ENCODE results near the gene PLEKHG4.

PLEKHG4 gene

DNA sequence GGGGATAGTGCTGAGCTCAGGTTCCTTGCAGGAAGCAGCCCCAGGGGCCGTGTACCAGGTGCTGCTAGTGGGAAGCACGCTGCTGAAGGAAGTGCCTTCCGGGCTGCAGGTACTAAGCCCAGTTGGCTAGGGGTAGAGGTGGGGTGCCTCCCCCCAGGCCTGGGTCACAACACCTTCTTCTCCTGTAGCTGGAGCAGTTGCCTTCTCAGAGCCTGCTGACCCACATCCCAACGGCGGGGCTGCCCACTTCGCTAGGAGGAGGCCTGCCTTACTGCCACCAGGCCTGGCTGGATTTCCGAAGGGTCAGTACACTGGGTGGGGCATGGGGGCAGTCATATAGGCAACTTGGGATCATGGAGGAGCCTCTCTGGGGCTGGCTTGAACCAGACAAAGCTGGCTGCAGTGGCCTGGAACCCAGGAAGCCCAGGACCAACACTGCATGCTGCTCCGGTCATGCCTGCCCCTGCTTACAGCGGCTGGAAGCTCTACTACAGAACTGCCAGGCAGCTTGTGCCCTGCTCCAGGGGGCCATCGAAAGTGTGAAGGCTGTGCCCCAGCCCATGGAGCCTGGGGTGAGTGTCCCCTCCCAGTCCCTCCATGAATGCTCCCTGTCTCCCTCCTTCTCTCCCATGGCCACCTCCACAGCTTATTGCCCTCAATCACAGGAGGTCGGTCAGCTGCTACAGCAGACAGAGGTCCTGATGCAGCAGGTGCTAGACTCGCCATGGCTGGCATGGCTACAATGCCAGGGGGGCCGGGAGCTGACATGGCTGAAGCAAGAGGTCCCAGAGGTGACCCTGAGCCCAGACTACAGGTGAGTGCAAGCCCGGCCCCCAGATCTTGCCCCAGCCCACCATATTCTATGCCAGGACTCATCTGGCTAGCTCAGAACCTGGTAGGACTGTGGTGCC lies 2.5 kb downstream of the PLEKHG4 start:
- TF ChIP-seq, protein P1, sequence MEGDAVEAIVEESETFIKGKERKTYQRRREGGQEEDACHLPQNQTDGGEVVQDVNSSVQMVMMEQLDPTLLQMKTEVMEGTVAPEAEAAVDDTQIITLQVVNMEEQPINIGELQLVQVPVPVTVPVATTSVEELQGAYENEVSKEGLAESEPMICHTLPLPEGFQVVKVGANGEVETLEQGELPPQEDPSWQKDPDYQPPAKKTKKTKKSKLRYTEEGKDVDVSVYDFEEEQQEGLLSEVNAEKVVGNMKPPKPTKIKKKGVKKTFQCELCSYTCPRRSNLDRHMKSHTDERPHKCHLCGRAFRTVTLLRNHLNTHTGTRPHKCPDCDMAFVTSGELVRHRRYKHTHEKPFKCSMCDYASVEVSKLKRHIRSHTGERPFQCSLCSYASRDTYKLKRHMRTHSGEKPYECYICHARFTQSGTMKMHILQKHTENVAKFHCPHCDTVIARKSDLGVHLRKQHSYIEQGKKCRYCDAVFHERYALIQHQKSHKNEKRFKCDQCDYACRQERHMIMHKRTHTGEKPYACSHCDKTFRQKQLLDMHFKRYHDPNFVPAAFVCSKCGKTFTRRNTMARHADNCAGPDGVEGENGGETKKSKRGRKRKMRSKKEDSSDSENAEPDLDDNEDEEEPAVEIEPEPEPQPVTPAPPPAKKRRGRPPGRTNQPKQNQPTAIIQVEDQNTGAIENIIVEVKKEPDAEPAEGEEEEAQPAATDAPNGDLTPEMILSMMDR (IDR thresholded peaks at IDR 0.05), result no peak

DNA sequence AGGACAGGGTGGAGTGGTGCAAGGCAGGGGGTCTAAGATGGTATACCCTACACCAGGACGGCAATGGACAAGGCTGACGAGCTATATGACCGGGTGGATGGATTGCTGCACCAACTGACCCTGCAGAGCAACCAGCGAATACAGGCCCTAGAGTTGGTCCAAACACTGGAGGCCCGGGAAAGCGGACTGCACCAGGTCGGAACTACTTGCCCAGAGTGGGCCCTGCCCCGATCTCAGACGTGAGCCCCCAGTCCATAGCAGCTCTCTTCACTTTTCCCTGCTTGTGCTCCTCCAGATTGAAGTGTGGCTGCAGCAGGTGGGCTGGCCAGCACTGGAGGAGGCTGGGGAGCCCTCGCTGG lies 3.1 kb downstream of the PLEKHG4 start:
- TF ChIP-seq, protein P1 (IDR thresholded peaks at IDR 0.05), result no peak

DNA sequence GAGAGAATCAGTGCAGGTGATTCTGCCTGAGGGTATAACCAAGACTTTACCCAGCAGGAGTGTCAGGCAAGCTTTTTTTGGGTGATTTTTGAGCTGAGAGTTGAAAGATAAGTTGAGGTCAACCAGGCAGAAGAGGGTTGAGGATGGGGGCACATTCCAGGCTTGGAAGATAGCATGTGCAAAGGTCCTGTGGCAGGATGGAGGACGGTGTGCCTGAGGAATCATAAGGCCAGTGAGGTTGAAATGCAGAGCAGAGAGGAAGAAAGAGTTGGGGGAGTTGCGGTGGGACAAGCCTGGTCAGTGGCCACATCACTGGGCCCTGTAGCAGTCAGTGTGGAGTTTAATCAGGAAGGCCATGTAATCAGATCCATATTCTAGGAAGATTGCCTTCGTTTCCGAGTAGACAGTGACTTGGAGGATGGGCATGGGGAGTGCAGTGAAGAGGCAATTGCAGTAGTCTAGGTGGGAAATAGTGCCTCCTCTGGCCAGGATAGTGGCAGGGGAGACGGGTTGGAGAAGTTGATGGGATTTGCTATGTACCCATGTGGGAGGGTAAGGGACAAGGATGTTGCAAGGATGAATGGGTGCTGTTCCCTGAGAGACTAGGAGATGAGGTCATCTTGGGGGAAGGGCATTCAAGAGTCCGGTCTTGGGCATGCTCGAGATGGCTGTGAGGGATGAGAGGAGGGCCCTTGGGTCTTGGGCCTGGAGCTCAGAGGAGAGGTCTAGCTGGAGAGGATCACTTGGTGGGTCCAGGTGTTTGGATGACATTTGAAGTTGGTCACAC lies 3.9 kb downstream of the PLEKHG4 start:
- TF ChIP-seq, protein P1 (IDR thresholded peaks at IDR 0.05), result no peak

DNA sequence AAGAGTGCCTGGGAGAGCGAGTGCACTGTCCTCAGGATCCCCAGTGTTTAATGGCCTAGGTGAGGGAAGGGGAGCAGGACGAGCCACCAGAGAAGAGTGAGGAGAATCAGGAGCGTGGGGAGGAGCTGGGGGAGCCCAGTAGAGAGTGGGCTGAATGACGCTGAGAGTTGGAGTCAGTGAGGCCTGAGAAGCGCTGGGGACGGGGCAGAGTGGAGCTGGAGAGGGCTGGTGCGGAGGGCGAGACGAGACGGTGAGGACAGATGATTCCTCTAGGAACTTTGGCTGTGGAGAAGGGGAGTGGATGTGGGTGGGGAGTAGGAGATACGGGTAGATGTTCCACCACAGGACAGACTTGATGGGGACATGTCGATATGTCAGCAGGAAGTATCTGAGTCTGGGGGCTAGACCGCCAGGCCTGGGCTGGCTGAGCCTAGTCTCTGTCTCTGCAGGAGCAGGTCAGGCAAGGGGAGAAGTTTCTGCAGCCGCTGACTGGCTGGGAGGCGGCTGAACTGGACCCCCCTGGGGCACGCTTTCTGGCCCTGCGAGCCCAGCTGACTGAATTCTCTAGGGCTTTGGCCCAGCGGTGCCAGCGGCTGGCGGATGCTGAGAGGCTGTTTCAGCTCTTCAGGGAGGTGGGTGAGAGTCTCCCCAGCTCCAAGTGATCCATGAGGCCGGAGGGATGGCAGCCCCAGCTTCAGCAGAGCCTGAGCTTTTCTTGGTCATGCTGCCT lies 4.7 kb downstream of the PLEKHG4 start:
- TF ChIP-seq, protein P1 (IDR thresholded peaks at IDR 0.05), result no peak

DNA sequence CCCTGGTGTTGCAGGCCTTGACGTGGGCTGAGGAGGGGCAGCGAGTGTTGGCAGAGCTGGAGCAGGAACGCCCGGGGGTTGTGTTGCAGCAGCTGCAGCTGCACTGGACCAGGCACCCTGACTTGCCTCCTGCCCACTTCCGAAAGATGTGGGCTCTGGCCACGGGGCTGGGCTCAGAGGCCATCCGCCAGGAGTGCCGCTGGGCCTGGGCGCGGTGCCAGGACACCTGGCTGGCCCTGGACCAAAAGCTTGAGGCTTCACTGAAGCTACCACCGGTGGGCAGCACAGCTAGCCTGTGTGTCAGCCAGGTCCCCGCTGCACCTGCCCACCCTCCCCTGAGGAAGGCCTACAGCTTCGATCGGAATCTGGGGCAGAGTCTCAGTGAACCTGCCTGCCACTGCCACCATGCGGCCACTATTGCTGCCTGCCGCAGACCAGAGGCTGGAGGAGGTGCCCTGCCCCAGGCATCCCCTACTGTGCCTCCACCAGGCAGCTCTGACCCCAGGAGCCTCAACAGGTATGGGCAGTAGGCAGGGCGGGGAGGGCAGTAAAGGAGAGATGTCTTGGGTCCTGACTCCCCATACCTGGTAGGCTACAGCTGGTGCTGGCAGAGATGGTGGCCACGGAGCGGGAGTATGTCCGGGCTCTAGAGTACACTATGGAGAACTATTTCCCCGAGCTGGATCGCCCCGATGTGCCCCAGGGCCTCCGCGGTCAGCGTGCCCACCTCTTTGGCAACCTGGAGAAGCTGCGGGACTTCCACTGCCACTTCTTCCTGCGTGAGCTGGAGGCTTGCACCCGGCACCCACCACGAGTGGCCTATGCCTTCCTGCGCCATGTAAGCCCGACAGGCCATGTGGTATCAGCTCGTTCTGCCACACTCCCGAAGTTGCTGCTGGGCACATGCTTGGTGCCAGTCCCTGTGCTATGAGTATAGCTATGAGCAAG lies 5.6 kb downstream of the PLEKHG4 start:
- TF ChIP-seq, protein P1 (IDR thresholded peaks at IDR 0.05), result peak; percentile 66

DNA sequence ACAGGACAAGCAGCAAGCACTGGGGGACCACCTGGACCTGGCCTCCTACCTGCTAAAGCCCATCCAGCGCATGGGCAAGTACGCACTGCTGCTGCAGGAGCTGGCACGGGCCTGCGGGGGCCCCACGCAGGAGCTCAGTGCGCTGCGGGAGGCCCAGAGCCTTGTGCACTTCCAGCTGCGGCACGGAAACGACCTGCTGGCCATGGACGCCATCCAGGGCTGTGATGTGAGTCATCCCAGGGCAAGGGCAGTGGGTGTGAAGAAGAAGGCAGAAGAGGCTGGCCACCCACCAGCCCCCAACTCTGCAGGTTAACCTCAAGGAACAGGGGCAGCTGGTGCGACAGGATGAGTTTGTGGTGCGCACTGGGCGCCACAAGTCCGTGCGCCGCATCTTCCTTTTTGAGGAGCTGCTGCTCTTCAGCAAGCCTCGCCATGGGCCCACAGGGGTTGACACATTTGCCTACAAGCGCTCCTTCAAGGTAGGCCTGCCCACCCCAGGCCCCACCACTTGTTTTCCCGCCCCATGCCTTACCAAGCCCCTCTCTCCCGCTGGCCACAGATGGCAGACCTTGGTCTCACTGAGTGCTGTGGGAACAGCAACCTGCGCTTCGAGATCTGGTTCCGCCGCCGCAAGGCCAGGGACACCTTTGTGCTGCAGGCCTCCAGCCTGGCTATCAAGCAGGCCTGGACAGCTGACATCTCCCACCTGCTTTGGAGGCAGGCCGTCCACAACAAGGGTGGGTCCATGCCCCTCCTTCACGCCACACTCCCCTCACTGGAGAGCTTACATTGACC lies 7.3 kb downstream of the PLEKHG4 start:
- TF ChIP-seq, protein P1 (IDR thresholded peaks at IDR 0.05), result no peak

All from LNCAP (cell line).